A549 (cell line): ENCODE data around the gene MSI2.

Experiments used
- CHD4 ChIP-seq: fragments of 200-600 bp; sonication (generic); IDR thresholded peaks from 2 replicates; pipeline ENCODE4 v1.6.1; 2016; ENCODE audit warnings: antibody characterized with exemption, mild to moderate bottlenecking, borderline replicate concordance
- EP300 ChIP-seq, 2 experiments: fragments of >200 bp; sonication (Bioruptor Twin); formaldehyde crosslinking; IDR thresholded peaks; 2 replicates in 1 of 2; 3 replicates in 1 of 2; pipeline ENCODE4 v1.6.1; 2016 to 2017
- FOSL2 ChIP-seq, 2 experiments: fragments of 450-650 bp in 1 of 2; fragments of >200 bp in 1 of 2; sonication (Bioruptor Twin) in 1 of 2; formaldehyde crosslinking; IDR thresholded peaks; 2 replicates each; pipeline versions ENCODE4 v1.5.0 to v1.6.1; 2016 to 2020; ENCODE audit warnings: mild to moderate bottlenecking in 1 of 2, moderate library complexity in 1 of 2
- HDAC2 ChIP-seq: fragments of 200-600 bp; sonication (generic); IDR thresholded peaks from 2 replicates; pipeline ENCODE4 v1.6.1; 2016
- JUN ChIP-seq, 2 experiments: fragments of >200 bp; sonication (Bioruptor Twin); formaldehyde crosslinking; IDR thresholded peaks; 2 replicates in 1 of 2; 3 replicates in 1 of 2; pipeline ENCODE4 v1.6.1; 2016 to 2017
- MAX ChIP-seq: IDR thresholded peaks from 2 replicates; pipeline ENCODE4 v1.6.1; 2012
- POLR2A ChIP-seq: IDR thresholded peaks from 2 replicates; pipeline ENCODE4 v1.6.1; 2012; ENCODE audit warnings: mild to moderate bottlenecking, low read length
- POLR2AphosphoS2 ChIP-seq: conservative IDR thresholded peaks from 2 replicates; pipeline ENCODE4 v1.6.1; 2012; ENCODE audit warnings: low read length, improper control_type of control experiment, inconsistent platforms
- RAD21 ChIP-seq, 2 experiments: fragments of >200 bp in 1 of 2; sonication (Bioruptor Twin) in 1 of 2; formaldehyde crosslinking in 1 of 2; IDR thresholded peaks in 1 of 2; conservative IDR thresholded peaks in 1 of 2; 2 replicates in 1 of 2; 3 replicates in 1 of 2; pipeline ENCODE4 v1.6.1; 2012 to 2018; ENCODE audit warnings: inconsistent platforms in 1 of 2
- RFX5 ChIP-seq: fragments of 450-650 bp; IDR thresholded peaks from 2 replicates; pipeline ENCODE4 v1.7.1; 2014; ENCODE audit warnings: antibody characterized with exemption, mild to moderate bottlenecking, moderate library complexity

GRCh38 chr17:57399690-57400089, 143.4 kb downstream of the MSI2 start:
- TF ChIP-seq CHD4 (no peak), HDAC2 (no peak), MAX (no peak), POLR2AphosphoS2 (no peak), EP300 (IDR thresholded peaks at IDR 0.05) (no peak), RAD21 (conservative IDR thresholded peaks at IDR 0.05 in 1 of 2, IDR thresholded peaks at IDR 0.05 in 1 of 2) (no peak), FOSL2 (IDR thresholded peaks at IDR 0.05) (no peak), FOSL2 (CRISPR knock-in tag; IDR thresholded peaks at IDR 0.05) (no peak), POLR2A (no peak), JUN (IDR thresholded peaks at IDR 0.05) (no peak), RFX5 (no peak)
